ENCODE measurements around the gene KCNIP1.

KCNIP1 gene

GRCh38 chr5:170571875-170572852, 68.3 kb downstream of the KCNIP1 start:
- Histone ChIP-seq H3K36me3 (no peaks in the 10 kb centered on the region), H3K27me3 (peaks cover 0 to 40% of the 10 kb centered on the region in 2 donors), H3K4me1 (no peaks in the 10 kb centered on the region), H3K27ac (no peak overlapping the region), H3K4me3 (no peak overlapping the region), H3K9me3 (no peaks in the 10 kb centered on the region)
- intact Hi-C loops (cut with DNase I; ENCODE audit: low total_unique reads) = no loop called here
- no peak for DNase-seq
- no peak for TF ChIP-seq CTCF (IDR thresholded peaks at IDR 0.05)

GRCh38 chr5:170573114-170573513, 69.3 kb downstream of the KCNIP1 start:
- TF ChIP-seq CTCF (IDR thresholded peaks at IDR 0.05) = no peak
- Histone ChIP-seq H3K36me3 (no peaks in the 10 kb centered on the region), H3K27me3 (peaks cover 0 to 35% of the 10 kb centered on the region in 2 donors), H3K27ac (no peak overlapping the region), H3K9me3 (no peaks in the 10 kb centered on the region), H3K4me3 (no peak overlapping the region), H3K4me1 (no peaks in the 10 kb centered on the region)
- intact Hi-C loops (cut with DNase I; ENCODE audit: low total_unique reads) = no loop called here
- DNase-seq = no peak

- DNase-seq = no peak
- H3K36me3 ChIP-seq = no peaks in the 10 kb centered on the region
- H3K9me3 ChIP-seq = no peaks in the 10 kb centered on the region
- no peaks in the 10 kb centered on the region for H3K4me1 ChIP-seq
- H3K27ac ChIP-seq = no peak overlapping the region
- H3K27me3 ChIP-seq = peaks cover 0 to 34% of the 10 kb centered on the region in 2 donors
- intact Hi-C loops (cut with DNase I; ENCODE audit: low total_unique reads) = no loop called here
- no peak overlapping the region for H3K4me3 ChIP-seq
- TF ChIP-seq CTCF (IDR thresholded peaks at IDR 0.05) = no peak
These were observed 69.8 kb downstream of the KCNIP1 start for GRCh38 chr5:170573660-170574059.

GRCh38 chr5:170576602-170577535, 73.0 kb downstream of the KCNIP1 start:
- H3K4me1 ChIP-seq = no peaks in the 10 kb centered on the region
- no peak for DNase-seq
- no peak for TF ChIP-seq CTCF (IDR thresholded peaks at IDR 0.05)
- peaks cover 0 to 22% of the 10 kb centered on the region in 2 donors for H3K27me3 ChIP-seq
- no peaks in the 10 kb centered on the region for H3K9me3 ChIP-seq
- H3K4me3 ChIP-seq = no peak overlapping the region
- no peak overlapping the region for H3K27ac ChIP-seq
- H3K36me3 ChIP-seq = no peaks in the 10 kb centered on the region
- intact Hi-C loops (cut with DNase I; ENCODE audit: low total_unique reads) = no loop called here

- no peak for DNase-seq
- H3K27ac ChIP-seq = no peak overlapping the region
- intact Hi-C loops (cut with DNase I; ENCODE audit: low total_unique reads) = no loop called here
- no peak for TF ChIP-seq CTCF (IDR thresholded peaks at IDR 0.05)
- H3K36me3 ChIP-seq = no peaks in the 10 kb centered on the region
- H3K27me3 ChIP-seq = peaks cover 0 to 14% of the 10 kb centered on the region in 2 donors
- no peaks in the 10 kb centered on the region for H3K9me3 ChIP-seq
- peaks cover 0 to 1% (median 0%) of the 10 kb centered on the region in 4 donors for H3K4me1 ChIP-seq
- H3K4me3 ChIP-seq = no peak overlapping the region
These were observed 75.8 kb downstream of the KCNIP1 start for GRCh38 chr5:170579601-170580000.
